ENCODE measurements around the gene POLR2L. TPM values are rescaled to one million over a fixed set of nuclear protein-coding genes. Genes with fewer than 3 reads are reported as not detected.

Gene POLR2L
- 214 and 287 TPM in 2 replicates for total RNA-seq

GRCh38 chr11:842370-843002 lies at the start of gene POLR2L, which contains the start of gene TSPAN4:
POLR2L (minus strand) TSS chr11:842529; CDS start chr11:842508, 21 bp downstream.
TSPAN4 (plus strand) TSS chr11:842852; CDS start chr11:850305, 7,453 bp downstream.

GRCh38 chr11:832529-833113 lies 9.7 kb downstream of the POLR2L start, which contains the start of gene CD151:
CD151 (plus strand) TSS chr11:832952; CDS start chr11:836070, 3,118 bp downstream.

GRCh38 chr11:827897-828192 lies 14.5 kb downstream of the POLR2L start, which contains the start of gene CRACR2B:
CRACR2B (plus strand) TSS chr11:827919; CDS start chr11:828608, 689 bp downstream.

GRCh38 chr11:818396-819128 lies 23.8 kb downstream of the POLR2L start, which contains the start of gene PNPLA2:
PNPLA2 (plus strand) TSS chr11:818914; CDS start chr11:819719, 805 bp downstream.

GRCh38 chr11:809287-810039 lies 32.9 kb downstream of the POLR2L start, which contains the start of gene RPLP2:
RPLP2 (plus strand) TSS chr11:809967; CDS start chr11:810235, 268 bp downstream.

GRCh38 chr11:798093-798713 lies 44.1 kb downstream of the POLR2L start, which contains the start of gene SLC25A22:
SLC25A22 (minus strand) TSS chr11:798281; CDS start chr11:795006, 3,275 bp downstream.

GRCh38 chr11:789943-790342 lies 52.4 kb downstream of the POLR2L start, which contains the start of gene CEND1:
CEND1 (minus strand) TSS chr11:790090; CDS start chr11:788576, 1,514 bp downstream.

Other genes with a start within 250 kb of the POLR2L start
- gene IRF7, start 226.6 kb downstream of the POLR2L start, total RNA-seq = 11.7 and 21.3 TPM in 2 replicates
- not detected in 2 replicates for gene CDHR5, start 217.6 kb downstream of the POLR2L start, total RNA-seq
- gene SCT, start 215.3 kb downstream of the POLR2L start, total RNA-seq = not detected in 2 replicates
- not detected in 2 replicates for gene DRD4, start 205.3 kb downstream of the POLR2L start, total RNA-seq
- 20.0 and 26.5 TPM in 2 replicates for gene DEAF1, start 147.3 kb downstream of the POLR2L start, total RNA-seq
- 27.5 and 48.1 TPM in 2 replicates for gene TMEM80, start 146.7 kb downstream of the POLR2L start, total RNA-seq
- gene EPS8L2, start 136.3 kb downstream of the POLR2L start, total RNA-seq = 31.1 and 40.8 TPM in 2 replicates
- gene TALDO1, start 95.1 kb downstream of the POLR2L start, total RNA-seq = 155 and 167 TPM in 2 replicates
- 23.2 and 49.3 TPM in 2 replicates for gene GATD1, start 65.0 kb downstream of the POLR2L start, total RNA-seq
- gene CEND1, start 52.4 kb downstream of the POLR2L start, total RNA-seq = 0.89 and 3.5 TPM in 2 replicates
- gene SLC25A22, start 44.2 kb downstream of the POLR2L start, total RNA-seq = 18.2 and 20.0 TPM in 2 replicates
- gene PIDD1, start 37.3 kb downstream of the POLR2L start, total RNA-seq = 21.6 and 28.0 TPM in 2 replicates
- 457 and 731 TPM in 2 replicates for gene RPLP2, start 32.6 kb downstream of the POLR2L start, total RNA-seq
- gene PNPLA2, start 23.6 kb downstream of the POLR2L start, total RNA-seq = 16.7 and 25.2 TPM in 2 replicates
- 1.8 and 2.9 TPM in 2 replicates for gene CRACR2B, start 14.6 kb downstream of the POLR2L start, total RNA-seq
- 806 and 946 TPM in 2 replicates for gene CD151, start 9.6 kb downstream of the POLR2L start, total RNA-seq
- gene TSPAN4, start 323 bp upstream of the POLR2L start, total RNA-seq = 197 and 276 TPM in 2 replicates
- gene CHID1, start 68.3 kb upstream of the POLR2L start, total RNA-seq = 121 and 149 TPM in 2 replicates
- 56.2 and 60.1 TPM in 2 replicates for gene AP2A2, start 83.3 kb upstream of the POLR2L start, total RNA-seq
- not detected in 2 replicates for gene MUC6, start 194.2 kb upstream of the POLR2L start, total RNA-seq
- gene MUC2, start 232.3 kb upstream of the POLR2L start, total RNA-seq = not detected in 2 replicates